ENCODE measurements around the gene TEX11. TPM values are rescaled to one million over a fixed set of nuclear protein-coding genes. Genes with fewer than 3 reads are reported as not detected.

TEX11 gene
- polyA plus RNA-seq, 1 of the 3 experiments (the other 2 are of a cell fraction): not detected

- CTCF ChIA-PET: interaction anchor here (1.5 kb wide), 1 partner anchor 9 kb away, joined by 4 read pairs; the partner anchor contains the start of gene SLC7A3
Observed at GRCh38 chrX:70921709-70922352, 13.3 kb upstream of the TEX11 start.

GRCh38 chrX:70916754-70917153, 8.2 kb upstream of the TEX11 start:
- Histone ChIP-seq H2AFZ (ENCODE audit: low read depth) (no peak overlapping the region), H3K9ac (no peak overlapping the region), H3K4me3 (ENCODE audit: low read depth in 2 of 2, low read length in 1 of 2) (no peak overlapping the region), H3K9me3 (no peaks in the 10 kb centered on the region), H3K4me2 (no peak overlapping the region), H3K36me3 (replicated peaks in 1 of 2; ENCODE audit: control insufficient read depth in 1 of 2, insufficient read depth in 2 of 2, low read length in 1 of 2) (no peaks in the 10 kb centered on the region), H3F3A (replicated peaks; ENCODE audit: insufficient read depth) (no peaks in the 10 kb centered on the region), H3K27me3 (ENCODE audit: insufficient read depth) (no peaks in the 10 kb centered on the region; the same call in 1 of the 2 replicates), H3K9me2 (no peaks in the 10 kb centered on the region), H4K20me1 (ENCODE audit: insufficient read depth) (no peaks in the 10 kb centered on the region), H3K79me2 (ENCODE audit: insufficient read depth) (no peaks in the 10 kb centered on the region), H3K4me1 (ENCODE audit: control insufficient read depth in 1 of 2, insufficient read depth in 2 of 2, low read depth in 1 of 2, low read length in 1 of 2) (no peaks in the 10 kb centered on the region), H3K27ac (ENCODE audit: low read depth in 2 of 2, low read length in 1 of 2) (no peak overlapping the region)
- DNase-seq: no peak
- POLR2A ChIA-PET: no interaction called here
- 20% methylated on average over 4 of the region's 4 CpGs for WGBS (ENCODE audit: low lambda C conversion rate)
- CTCF ChIA-PET: no interaction called here
- TF ChIP-seq ZBTB33 (IDR thresholded peaks at IDR 0.05; ENCODE audit: borderline replicate concordance, low read depth) (no peak), CTCF (IDR thresholded peaks at IDR 0.05) (no peak), TCF12 (IDR thresholded peaks at IDR 0.05) (no peak), GABPA (IDR thresholded peaks at IDR 0.05; ENCODE audit: low read depth) (no peak), TAF1 (IDR thresholded peaks at IDR 0.05; ENCODE audit: borderline replicate concordance, low read depth, low read length) (no peak), USF2 (IDR thresholded peaks at IDR 0.05; ENCODE audit: borderline replicate concordance, low read depth, low read length) (no peak), EZH2phosphoT487 (IDR thresholded peaks at IDR 0.05; ENCODE audit: borderline replicate concordance, low read depth) (no peak), USF1 (IDR thresholded peaks at IDR 0.05; ENCODE audit: borderline replicate concordance, low read depth) (no peak), FOSL2 (IDR thresholded peaks at IDR 0.05; ENCODE audit: borderline replicate concordance, low read depth) (no peak), MXI1 (IDR thresholded peaks at IDR 0.05; ENCODE audit: low read depth, low read length) (no peak), MEF2A (IDR thresholded peaks at IDR 0.05; ENCODE audit: borderline replicate concordance, low read depth) (no peak), CHD2 (IDR thresholded peaks at IDR 0.05; ENCODE audit: low read length, partially characterized antibody) (no peak)

More at GRCh38 chrX:70921709-70922352, 13.3 kb upstream of the TEX11 start:
- Histone ChIP-seq H3K9ac (no peak overlapping the region), H3K4me2 (no peak overlapping the region), H3K9me3 (no peaks in the 10 kb centered on the region), H3K9me2 (no peaks in the 10 kb centered on the region), H3K27ac (ENCODE audit: low read depth in 2 of 2, low read length in 1 of 2) (no peak overlapping the region), H3F3A (replicated peaks; ENCODE audit: insufficient read depth) (no peaks in the 10 kb centered on the region), H3K79me2 (ENCODE audit: insufficient read depth) (no peaks in the 10 kb centered on the region), H3K27me3 (ENCODE audit: insufficient read depth) (peaks cover 12% of the 10 kb centered on the region; the same call in 1 of the 2 replicates), H3K4me1 (ENCODE audit: control insufficient read depth in 1 of 2, insufficient read depth in 2 of 2, low read depth in 1 of 2, low read length in 1 of 2) (no peaks in the 10 kb centered on the region), H4K20me1 (ENCODE audit: insufficient read depth) (no peaks in the 10 kb centered on the region), H3K4me3 (ENCODE audit: low read depth in 2 of 2, low read length in 1 of 2) (no peak overlapping the region), H2AFZ (ENCODE audit: low read depth) (no peak overlapping the region), H3K36me3 (replicated peaks in 1 of 2; ENCODE audit: control insufficient read depth in 1 of 2, insufficient read depth in 2 of 2, low read length in 1 of 2) (no peaks in the 10 kb centered on the region)
- POLR2A ChIA-PET: no interaction called here
- TF ChIP-seq NFIC (IDR thresholded peaks at IDR 0.05; ENCODE audit: borderline replicate concordance) (no peak), CHD2 (IDR thresholded peaks at IDR 0.05; ENCODE audit: low read length, partially characterized antibody) (no peak), ELF1 (IDR thresholded peaks at IDR 0.05) (no peak), RCOR1 (IDR thresholded peaks at IDR 0.05; ENCODE audit: low read length) (no peak), TCF12 (IDR thresholded peaks at IDR 0.05) (no peak), POLR2AphosphoS5 (IDR thresholded peaks at IDR 0.05; ENCODE audit: low read depth, low read length) (no peak), EZH2phosphoT487 (IDR thresholded peaks at IDR 0.05; ENCODE audit: borderline replicate concordance, low read depth) (no peak), GATA2 (CRISPR knock-in tag; IDR thresholded peaks at IDR 0.05) (no peak), YY1 (IDR thresholded peaks at IDR 0.05; ENCODE audit: low read depth) (no peak), CTCF (IDR thresholded peaks at IDR 0.05) (no peak), SIN3A (IDR thresholded peaks at IDR 0.05; ENCODE audit: borderline replicate concordance, low read depth, low read length) (no peak)
- 5% methylated on average over 3 of the region's 3 CpGs for WGBS (ENCODE audit: low lambda C conversion rate)
- DNase-seq: no peak
